Spleen (tissue), 7 donors: ENCODE results near the gene CACNA2D3.

ENCODE experiments used
- POLR2A ChIP-seq, 3 donors: fragments of 450-650 bp; IDR thresholded peaks; one replicate each; pipeline ENCODE4 v1.5.1; 2017; ENCODE audit warnings: antibody characterized with exemption in 3 of 3, mild to moderate bottlenecking in 1 of 3
- POLR2AphosphoS5 ChIP-seq, 3 donors: sonication (generic); formaldehyde crosslinking; IDR thresholded peaks; one replicate each; pipeline ENCODE4 v1.5.1; 2017; ENCODE audit warnings: antibody characterized with exemption in 3 of 3
- TF ChIP-seq, protein P1 (sequence below), 11 experiments: fragments of 200-600 bp in 7 of 11; fragments of 450-650 bp in 4 of 11; sonication (generic) in 4 of 11; IDR thresholded peaks in 8 of 11; conservative IDR thresholded peaks in 3 of 11; 1 replicate in 7 of 11; 2 replicates in 4 of 11; pipeline versions ENCODE4 v1.4.0 to v1.8.0; 2016 to 2021; ENCODE audit warnings: antibody characterized with exemption in 11 of 11, inconsistent platforms in 4 of 11, mild to moderate bottlenecking in 1 of 11
- donor health status: DM: no; HTN: no; CAD: no; lungs with moderate emphysema.
- donor health status: DM: no; HTN: no; CAD: no.
- donor health status: DM: no; HTN: no; CAD: no.

- TF ChIP-seq, protein P1, sequence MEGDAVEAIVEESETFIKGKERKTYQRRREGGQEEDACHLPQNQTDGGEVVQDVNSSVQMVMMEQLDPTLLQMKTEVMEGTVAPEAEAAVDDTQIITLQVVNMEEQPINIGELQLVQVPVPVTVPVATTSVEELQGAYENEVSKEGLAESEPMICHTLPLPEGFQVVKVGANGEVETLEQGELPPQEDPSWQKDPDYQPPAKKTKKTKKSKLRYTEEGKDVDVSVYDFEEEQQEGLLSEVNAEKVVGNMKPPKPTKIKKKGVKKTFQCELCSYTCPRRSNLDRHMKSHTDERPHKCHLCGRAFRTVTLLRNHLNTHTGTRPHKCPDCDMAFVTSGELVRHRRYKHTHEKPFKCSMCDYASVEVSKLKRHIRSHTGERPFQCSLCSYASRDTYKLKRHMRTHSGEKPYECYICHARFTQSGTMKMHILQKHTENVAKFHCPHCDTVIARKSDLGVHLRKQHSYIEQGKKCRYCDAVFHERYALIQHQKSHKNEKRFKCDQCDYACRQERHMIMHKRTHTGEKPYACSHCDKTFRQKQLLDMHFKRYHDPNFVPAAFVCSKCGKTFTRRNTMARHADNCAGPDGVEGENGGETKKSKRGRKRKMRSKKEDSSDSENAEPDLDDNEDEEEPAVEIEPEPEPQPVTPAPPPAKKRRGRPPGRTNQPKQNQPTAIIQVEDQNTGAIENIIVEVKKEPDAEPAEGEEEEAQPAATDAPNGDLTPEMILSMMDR (IDR thresholded peaks at IDR 0.05 in 8 of 11, conservative IDR thresholded peaks at IDR 0.05 in 3 of 11), result no peak
- TF ChIP-seq POLR2A (IDR thresholded peaks at IDR 0.05) (no peak), POLR2AphosphoS5 (IDR thresholded peaks at IDR 0.05) (no peak)
Observed at GRCh38 chr3:55122312-55122711, 1000.0 kb downstream of the CACNA2D3 start.
